Uterus (tissue), 2 donors: ENCODE data around the gene KIAA1210.

Experiments used
- POLR2A ChIP-seq, 2 donors: fragments of 450-650 bp; IDR thresholded peaks; one replicate each; pipeline ENCODE4 v1.6.1; 2016; ENCODE audit warnings: antibody characterized with exemption in 2 of 2, mild to moderate bottlenecking in 1 of 2, moderate library complexity in 1 of 2
- TF ChIP-seq, protein P1 (sequence below), 4 experiments: fragments of 200-600 bp in 2 of 4; fragments of 450-650 bp in 2 of 4; sonication (generic) in 2 of 4; IDR thresholded peaks; one replicate each; pipeline ENCODE4 v1.5.1; 2016 to 2019; ENCODE audit warnings: antibody characterized with exemption in 4 of 4, mild to moderate bottlenecking in 2 of 4, moderate library complexity in 1 of 4

DNA sequence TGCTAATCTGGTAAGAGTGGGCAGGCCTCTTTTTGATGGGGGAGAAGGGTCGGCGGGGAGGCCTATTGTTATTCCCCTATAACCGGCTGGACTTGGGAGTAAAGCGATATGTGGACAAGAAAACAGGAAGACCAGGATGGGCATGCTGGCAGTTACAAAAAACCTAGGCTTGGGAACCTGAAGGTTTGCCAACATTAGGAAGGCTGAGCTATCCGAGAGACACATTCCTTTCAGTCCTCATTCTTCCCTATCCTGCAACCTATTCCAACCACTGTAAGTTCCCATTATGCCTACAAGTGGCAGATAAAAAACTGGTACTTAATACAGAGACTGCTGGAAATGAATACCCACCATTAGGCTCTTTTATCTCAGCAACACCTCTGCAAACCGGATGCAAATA, 87.2 kb downstream of the KIAA1210 start:
- TF ChIP-seq, protein P1, sequence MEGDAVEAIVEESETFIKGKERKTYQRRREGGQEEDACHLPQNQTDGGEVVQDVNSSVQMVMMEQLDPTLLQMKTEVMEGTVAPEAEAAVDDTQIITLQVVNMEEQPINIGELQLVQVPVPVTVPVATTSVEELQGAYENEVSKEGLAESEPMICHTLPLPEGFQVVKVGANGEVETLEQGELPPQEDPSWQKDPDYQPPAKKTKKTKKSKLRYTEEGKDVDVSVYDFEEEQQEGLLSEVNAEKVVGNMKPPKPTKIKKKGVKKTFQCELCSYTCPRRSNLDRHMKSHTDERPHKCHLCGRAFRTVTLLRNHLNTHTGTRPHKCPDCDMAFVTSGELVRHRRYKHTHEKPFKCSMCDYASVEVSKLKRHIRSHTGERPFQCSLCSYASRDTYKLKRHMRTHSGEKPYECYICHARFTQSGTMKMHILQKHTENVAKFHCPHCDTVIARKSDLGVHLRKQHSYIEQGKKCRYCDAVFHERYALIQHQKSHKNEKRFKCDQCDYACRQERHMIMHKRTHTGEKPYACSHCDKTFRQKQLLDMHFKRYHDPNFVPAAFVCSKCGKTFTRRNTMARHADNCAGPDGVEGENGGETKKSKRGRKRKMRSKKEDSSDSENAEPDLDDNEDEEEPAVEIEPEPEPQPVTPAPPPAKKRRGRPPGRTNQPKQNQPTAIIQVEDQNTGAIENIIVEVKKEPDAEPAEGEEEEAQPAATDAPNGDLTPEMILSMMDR (IDR thresholded peaks at IDR 0.05), result no peak
- TF ChIP-seq POLR2A (IDR thresholded peaks at IDR 0.05), result no peak
